Fibroblast of lung (primary cell): ENCODE data around the gene SYNM.

Experiments used
- CTCF ChIP-seq, 2 donors: IDR thresholded peaks in 1 of 2; conservative IDR thresholded peaks in 1 of 2; 1 replicate in 1 of 2; 2 replicates in 1 of 2; pipeline ENCODE4 v1.5.1; 2011 to 2012; ENCODE audit warnings: low read length in 2 of 2, control low read depth in 1 of 2, inconsistent platforms in 1 of 2, low read depth in 1 of 2, mild to moderate bottlenecking in 1 of 2
- EZH2 ChIP-seq: IDR thresholded peaks from 2 replicates; pipeline ENCODE4 v1.5.1; 2012; ENCODE audit warnings: low read length, control low read depth, mild to moderate bottlenecking; ENCODE audit errors: missing control alignments

- TF ChIP-seq CTCF (conservative IDR thresholded peaks at IDR 0.05 in 1 of 2, IDR thresholded peaks at IDR 0.05 in 1 of 2; ENCODE audit: low read depth in 1 of 2, low read length in 2 of 2) (no peak), EZH2 (no peak)
Measured at GRCh38 chr15:99132634-99133287, 27.9 kb downstream of the SYNM start.
